PC-9 (cell line): Measurements from ENCODE around the gene YWHAG. TPM values are rescaled to one million over a fixed set of nuclear protein-coding genes. Genes with fewer than 3 reads are reported as not detected.
A peak's percentile ranks its signal among the peaks of the same experiment; 100 is the strongest.

ENCODE experiments used
- BruUV-seq: library from RNA; stranded (reverse); fragments of 400-500 nt; replicated peaks from 2 replicates; lab custom pipeline; 2021; lab: Mats Ljungman, UMichigan
- CTCF ChIA-PET: fragments of 300-600 bp; sonication (Branson Sonifier 250); formaldehyde crosslinking; loops from one replicate; lab custom pipeline; 2022; ENCODE audit warnings: antibody characterized with exemption; lab: Charles Lee
- POLR2A ChIA-PET: fragments of 300-600 bp; sonication (Branson Sonifier 250); formaldehyde crosslinking; loops from one replicate; lab custom pipeline; 2022; ENCODE audit warnings: antibody characterized with exemption; ENCODE audit not compliant: unreplicated experiment; lab: Charles Lee
- DNase-seq, 2 experiments: peaks; one replicate each; pipeline versions ENCODE4 v3.0.0 to v3.0.0-alpha.2; 2015 to 2022; ENCODE audit warnings: mixed read lengths in 1 of 2
- H2AFZ ChIP-seq: fragments of 200-600 bp; sonication (generic); 2 replicates; pipeline ENCODE4 v1.8.1; 2017; ENCODE audit warnings: antibody characterized with exemption
- H3F3A ChIP-seq: fragments of 200-600 bp; sonication (generic); 2 replicates; pipeline ENCODE4 v1.8.1; 2017; ENCODE audit warnings: antibody characterized with exemption, mild to moderate bottlenecking, low read depth; ENCODE audit not compliant: insufficient read depth
- H3K27ac ChIP-seq: fragments of 200-600 bp; sonication (generic); 2 replicates; pipeline ENCODE4 v1.6.1; 2016; ENCODE audit warnings: mixed run types
- H3K27me3 ChIP-seq: fragments of 200-600 bp; sonication (generic); 2 replicates; pipeline ENCODE4 v1.6.1; 2016; ENCODE audit warnings: low read depth, mixed run types; ENCODE audit not compliant: insufficient read depth
- H3K36me3 ChIP-seq: fragments of 200-600 bp; sonication (generic); 2 replicates; pipeline ENCODE4 v1.6.1; 2016; ENCODE audit warnings: low read depth, mixed run types
- H3K4me1 ChIP-seq: fragments of 200-600 bp; sonication (generic); replicated peaks from 2 replicates; pipeline ENCODE4 v1.6.1; 2016; ENCODE audit warnings: mixed run types; ENCODE audit not compliant: insufficient read depth
- H3K4me2 ChIP-seq: fragments of 200-600 bp; sonication (generic); 2 replicates; pipeline ENCODE4 v1.6.1; 2017; ENCODE audit warnings: mixed run types
- H3K4me3 ChIP-seq: fragments of 200-600 bp; sonication (generic); 2 replicates; pipeline ENCODE4 v1.6.1; 2016; ENCODE audit warnings: mixed run types
- H3K79me2 ChIP-seq: fragments of 200-600 bp; sonication (generic); 2 replicates; pipeline ENCODE4 v1.6.1; 2017; ENCODE audit warnings: low read depth, mixed run types
- H3K9me2 ChIP-seq: fragments of 200-600 bp; sonication (generic); 2 replicates; pipeline ENCODE4 v1.8.1; 2017; ENCODE audit warnings: mild to moderate bottlenecking; ENCODE audit not compliant: insufficient read depth
- H3K9me3 ChIP-seq: fragments of 200-600 bp; sonication (generic); 2 replicates; pipeline ENCODE4 v1.8.1; 2016; ENCODE audit warnings: low read depth; ENCODE audit not compliant: insufficient read depth
- H4K20me1 ChIP-seq: fragments of 200-600 bp; sonication (generic); 2 replicates; pipeline ENCODE4 v1.8.1; 2017; ENCODE audit not compliant: insufficient read depth
- EZH2 ChIP-seq: fragments of 200-600 bp; sonication (generic); IDR thresholded peaks from 2 replicates; pipeline ENCODE4 v1.8.0; 2017; ENCODE audit warnings: antibody characterized with exemption, low read depth
- intact Hi-C: fragments of 100-400 bp; cut with micrococcal nuclease; formaldehyde crosslinking; loops from one replicate; pipeline ENCODE4 v1.10.0; 2022; ENCODE audit not compliant: unreplicated experiment
- total RNA-seq: library from RNA; stranded (reverse); gene quantifications from 2 replicates; pipeline ENCODE4 v1.2.3, GENCODE V29; 2021
- TF ChIP-seq, protein P1 (sequence below): fragments of 200-600 bp; sonication (generic); conservative IDR thresholded peaks from 2 replicates; pipeline ENCODE4 v1.6.1; 2017; ENCODE audit warnings: mixed run types, antibody characterized with exemption, mild to moderate bottlenecking, moderate library complexity

YWHAG gene
- total RNA-seq, 1 experiment from 2014 or later, result 250 TPM

GRCh38 chr7:76325811-76326210, 33.0 kb downstream of the YWHAG start:
- no peaks in the 10 kb centered on the region for H3K9me3 ChIP-seq
- H3F3A ChIP-seq, result peaks cover 75% of the 10 kb centered on the region
- TF ChIP-seq, protein P1, sequence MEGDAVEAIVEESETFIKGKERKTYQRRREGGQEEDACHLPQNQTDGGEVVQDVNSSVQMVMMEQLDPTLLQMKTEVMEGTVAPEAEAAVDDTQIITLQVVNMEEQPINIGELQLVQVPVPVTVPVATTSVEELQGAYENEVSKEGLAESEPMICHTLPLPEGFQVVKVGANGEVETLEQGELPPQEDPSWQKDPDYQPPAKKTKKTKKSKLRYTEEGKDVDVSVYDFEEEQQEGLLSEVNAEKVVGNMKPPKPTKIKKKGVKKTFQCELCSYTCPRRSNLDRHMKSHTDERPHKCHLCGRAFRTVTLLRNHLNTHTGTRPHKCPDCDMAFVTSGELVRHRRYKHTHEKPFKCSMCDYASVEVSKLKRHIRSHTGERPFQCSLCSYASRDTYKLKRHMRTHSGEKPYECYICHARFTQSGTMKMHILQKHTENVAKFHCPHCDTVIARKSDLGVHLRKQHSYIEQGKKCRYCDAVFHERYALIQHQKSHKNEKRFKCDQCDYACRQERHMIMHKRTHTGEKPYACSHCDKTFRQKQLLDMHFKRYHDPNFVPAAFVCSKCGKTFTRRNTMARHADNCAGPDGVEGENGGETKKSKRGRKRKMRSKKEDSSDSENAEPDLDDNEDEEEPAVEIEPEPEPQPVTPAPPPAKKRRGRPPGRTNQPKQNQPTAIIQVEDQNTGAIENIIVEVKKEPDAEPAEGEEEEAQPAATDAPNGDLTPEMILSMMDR, result no peak
- no peak for TF ChIP-seq EZH2
- intact Hi-C loops, result no loop called here
- H3K36me3 ChIP-seq, result peaks cover 25% of the 10 kb centered on the region
- H3K79me2 ChIP-seq, result peaks cover 77% of the 10 kb centered on the region
- POLR2A ChIA-PET, result interaction anchor here (0.6 kb wide), 1 partner anchor 88 kb away, joined by 8 read pairs; no protein-coding TSS in a partner anchor
- no TSS peak for BruUV-seq
- no peak overlapping the region for H3K27ac ChIP-seq
- CTCF ChIA-PET, result no interaction called here
- H3K27me3 ChIP-seq, result no peaks in the 10 kb centered on the region
- DNase-seq, result no peak
- peaks cover 74% of the 10 kb centered on the region for H4K20me1 ChIP-seq
- no peaks in the 10 kb centered on the region for H3K4me1 ChIP-seq
- H2AFZ ChIP-seq, result no peak overlapping the region
- H3K4me3 ChIP-seq, result no peak overlapping the region
- H3K9me2 ChIP-seq, result no peaks in the 10 kb centered on the region
- H3K4me2 ChIP-seq, result no peak overlapping the region

- POLR2A ChIA-PET, result no interaction called here
- no TSS peak for BruUV-seq
Observed at GRCh38 chr7:76325092-76325491, 33.7 kb downstream of the YWHAG start.

DNA sequence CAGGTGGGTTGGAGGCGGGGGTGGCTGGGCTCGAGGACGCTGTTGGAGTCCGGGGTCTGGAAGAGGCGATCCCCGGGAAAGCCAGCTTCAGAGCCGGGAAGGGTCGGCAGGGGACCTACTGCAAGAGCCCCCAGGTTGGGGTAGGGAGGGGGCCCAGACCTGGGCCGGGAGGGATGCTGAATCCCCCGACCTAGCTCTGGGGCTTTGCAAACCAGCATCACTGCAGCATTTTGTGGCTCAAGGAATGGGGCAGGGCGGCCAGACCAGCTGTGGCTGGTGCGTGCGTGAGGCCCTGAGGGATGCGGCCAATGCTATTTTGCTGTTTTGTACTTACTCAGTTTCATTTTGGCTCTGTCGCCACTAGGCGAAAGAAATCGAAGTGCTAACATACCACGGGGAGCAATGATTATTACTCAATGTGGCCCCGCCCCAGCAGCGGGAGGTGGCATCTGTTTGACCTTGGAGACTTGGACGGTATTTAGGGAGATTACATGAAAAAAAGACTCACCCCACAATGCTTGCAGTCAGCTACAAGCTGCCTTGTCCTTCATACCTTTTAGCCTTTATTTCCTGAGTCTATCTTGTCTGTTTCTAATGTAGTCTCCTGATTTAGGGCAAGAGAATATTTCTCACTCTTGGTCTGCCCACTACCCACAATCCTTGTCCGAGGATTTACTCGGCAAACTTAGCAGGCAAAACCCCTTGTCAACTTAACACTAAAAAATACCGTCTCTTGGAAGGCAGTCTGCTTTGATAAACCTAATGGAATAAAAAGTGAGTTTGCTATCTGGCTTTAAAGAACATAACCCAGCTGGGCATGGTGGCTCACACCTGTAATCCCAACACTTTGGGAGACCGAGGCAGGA, 40.1 kb downstream of the YWHAG start:
- ChIA-PET CTCF (interaction anchor here (0.7 to 1.1 kb wide), 3 partner anchors 21 to 140 kb away, joined by 3 to 20 read pairs (median 4); no protein-coding TSS in a partner anchor), POLR2A (interaction anchor here (0.6 to 0.7 kb wide), 5 partner anchors 46 to 210 kb away, joined by 3 to 9 read pairs (median 5); no protein-coding TSS in a partner anchor)
- H3F3A ChIP-seq, result peaks cover 64% of the 10 kb centered on the region
- TSS peak; percentile 67 for BruUV-seq
- peak; percentile 79 to 86 for DNase-seq
- no peaks in the 10 kb centered on the region for H3K36me3 ChIP-seq
- H3K9me3 ChIP-seq, result no peaks in the 10 kb centered on the region
- H2AFZ ChIP-seq, result peak overlapping the region; percentile 74; the same call in 1 of the 2 replicates
- H3K9me2 ChIP-seq, result no peaks in the 10 kb centered on the region
- intact Hi-C loops, result loop anchor here (1.0 to 5.0 kb wide), 4 partner anchors 20 to 194 kb away; partner anchors contain the start of gene UPK3B
- peaks cover 18% of the 10 kb centered on the region for H3K4me1 ChIP-seq
- 0 out of 2 replicates have a peak, but pooled peaks cover 12% of the 10 kb centered on the region for H4K20me1 ChIP-seq
- H3K27me3 ChIP-seq, result no peaks in the 10 kb centered on the region
- peak overlapping the region; percentile 71 for H3K27ac ChIP-seq
- peak overlapping the region; percentile 81 for H3K4me3 ChIP-seq
- H3K79me2 ChIP-seq, result peaks cover 16% of the 10 kb centered on the region
- TF ChIP-seq EZH2, result no peak
- TF ChIP-seq, protein P1, result peak; percentile 32; the same call in 1 of the 2 replicates
- peak overlapping the region; percentile 90 for H3K4me2 ChIP-seq

More at GRCh38 chr7:76325092-76325491, 33.7 kb downstream of the YWHAG start:
- TF ChIP-seq, protein P1, result no peak
- TF ChIP-seq EZH2, result no peak
- H3K36me3 ChIP-seq, result peaks cover 25% of the 10 kb centered on the region
- H4K20me1 ChIP-seq, result peaks cover 66% of the 10 kb centered on the region
- no peak overlapping the region for H3K27ac ChIP-seq
- intact Hi-C loops, result no loop called here
- no peak overlapping the region for H3K4me3 ChIP-seq
- H3K9me2 ChIP-seq, result no peaks in the 10 kb centered on the region
- no peak for DNase-seq
- peaks cover 71% of the 10 kb centered on the region for H3K79me2 ChIP-seq
- CTCF ChIA-PET, result no interaction called here
- peaks cover under 1% of the 10 kb centered on the region; the same call in 1 of the 2 replicates for H3K4me1 ChIP-seq
- no peak overlapping the region for H2AFZ ChIP-seq
- no peaks in the 10 kb centered on the region for H3K27me3 ChIP-seq
- H3F3A ChIP-seq, result peaks cover 75% of the 10 kb centered on the region
- no peaks in the 10 kb centered on the region for H3K9me3 ChIP-seq
- H3K4me2 ChIP-seq, result no peak overlapping the region
